Tibial artery (tissue), 4 donors: ENCODE data around the gene PIK3C2G.

Experiments
- DNase-seq, 2 donors: peaks; one replicate each; pipeline ENCODE4 v3.0.0-alpha.2; 2019
- H3K27ac ChIP-seq, 2 donors: fragments of 200-600 bp; sonication (generic) in 1 of 2; 1 replicate in 1 of 2; 2 replicates in 1 of 2; pipeline ENCODE4 v1.5.1; 2018 to 2019; ENCODE audit warnings: mild to moderate bottlenecking in 1 of 2
- H3K27me3 ChIP-seq, 2 donors: fragments of 200-600 bp; sonication (generic) in 1 of 2; one replicate each; pipeline versions ENCODE4 v1.5.1 to v1.6.0; 2016 to 2019
- H3K36me3 ChIP-seq, 3 donors: fragments of 200-600 bp; sonication (generic) in 2 of 3; one replicate each; pipeline ENCODE4 v1.5.1; 2016 to 2019; ENCODE audit warnings: mild to moderate bottlenecking in 2 of 3
- H3K4me1 ChIP-seq, 4 donors: fragments of 200-600 bp; sonication (generic) in 2 of 4; 1 replicate in 3 of 4; 2 replicates in 1 of 4; pipeline ENCODE4 v1.5.1; 2016 to 2019
- H3K4me3 ChIP-seq, 2 donors: fragments of 200-600 bp; sonication (generic) in 1 of 2; 1 replicate in 1 of 2; 2 replicates in 1 of 2; pipeline ENCODE4 v1.5.1; 2018 to 2019; ENCODE audit warnings: mild to moderate bottlenecking in 2 of 2
- H3K9me3 ChIP-seq, 3 donors: fragments of 200-600 bp; sonication (generic) in 1 of 3; one replicate each; pipeline ENCODE4 v1.5.1; 2016 to 2019
- intact Hi-C: fragments of 100-400 bp; cut with DNase I; formaldehyde crosslinking; loops from one replicate; pipeline ENCODE4 v1.15.0; 2023; ENCODE audit warnings: low total_unique reads
- TF ChIP-seq, protein P1 (sequence below), 2 experiments: fragments of 200-600 bp in 1 of 2; fragments of 450-650 bp in 1 of 2; IDR thresholded peaks; one replicate each; pipeline ENCODE4 v1.5.1; 2017 to 2019; ENCODE audit warnings: antibody characterized with exemption in 2 of 2, mild to moderate bottlenecking in 1 of 2, moderate library complexity in 1 of 2

PIK3C2G gene

GRCh38 chr12:18620986-18621385 is 359.7 kb downstream of the PIK3C2G start:
- H3K27me3 ChIP-seq: no peaks in the 10 kb centered on the region
- no peak overlapping the region for H3K27ac ChIP-seq
- H3K36me3 ChIP-seq: no peaks in the 10 kb centered on the region
- intact Hi-C loops: no loop called here
- no peak overlapping the region for H3K4me3 ChIP-seq
- TF ChIP-seq, protein P1, sequence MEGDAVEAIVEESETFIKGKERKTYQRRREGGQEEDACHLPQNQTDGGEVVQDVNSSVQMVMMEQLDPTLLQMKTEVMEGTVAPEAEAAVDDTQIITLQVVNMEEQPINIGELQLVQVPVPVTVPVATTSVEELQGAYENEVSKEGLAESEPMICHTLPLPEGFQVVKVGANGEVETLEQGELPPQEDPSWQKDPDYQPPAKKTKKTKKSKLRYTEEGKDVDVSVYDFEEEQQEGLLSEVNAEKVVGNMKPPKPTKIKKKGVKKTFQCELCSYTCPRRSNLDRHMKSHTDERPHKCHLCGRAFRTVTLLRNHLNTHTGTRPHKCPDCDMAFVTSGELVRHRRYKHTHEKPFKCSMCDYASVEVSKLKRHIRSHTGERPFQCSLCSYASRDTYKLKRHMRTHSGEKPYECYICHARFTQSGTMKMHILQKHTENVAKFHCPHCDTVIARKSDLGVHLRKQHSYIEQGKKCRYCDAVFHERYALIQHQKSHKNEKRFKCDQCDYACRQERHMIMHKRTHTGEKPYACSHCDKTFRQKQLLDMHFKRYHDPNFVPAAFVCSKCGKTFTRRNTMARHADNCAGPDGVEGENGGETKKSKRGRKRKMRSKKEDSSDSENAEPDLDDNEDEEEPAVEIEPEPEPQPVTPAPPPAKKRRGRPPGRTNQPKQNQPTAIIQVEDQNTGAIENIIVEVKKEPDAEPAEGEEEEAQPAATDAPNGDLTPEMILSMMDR (IDR thresholded peaks at IDR 0.05): no peak
- H3K9me3 ChIP-seq: no peaks in the 10 kb centered on the region
- DNase-seq: no peak
- H3K4me1 ChIP-seq: no peaks in the 10 kb centered on the region

DNA sequence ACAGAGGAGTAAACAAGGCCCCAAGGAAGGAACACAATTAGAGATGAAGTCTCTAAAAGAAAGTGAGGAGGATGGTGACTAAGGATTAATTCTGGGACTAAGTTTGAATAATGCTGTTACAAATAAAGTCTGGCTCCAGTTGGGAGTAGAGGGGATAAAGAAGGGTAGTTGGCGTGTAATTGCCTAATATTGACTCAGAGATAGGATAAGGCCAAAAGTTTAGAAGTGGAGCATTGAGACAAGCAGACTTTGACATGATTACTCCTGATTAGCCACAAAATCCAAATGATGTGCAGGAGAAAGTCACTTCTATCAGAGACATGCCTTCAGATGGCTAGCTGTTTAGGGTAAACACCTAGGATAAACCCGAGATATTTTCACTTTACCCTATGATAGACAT is 368.1 kb downstream of the PIK3C2G start:
- TF ChIP-seq, protein P1 (IDR thresholded peaks at IDR 0.05): no peak
- Histone ChIP-seq H3K4me1 (no peaks in the 10 kb centered on the region), H3K36me3 (no peaks in the 10 kb centered on the region), H3K4me3 (no peak overlapping the region), H3K27ac (no peak overlapping the region), H3K9me3 (peaks cover 0 to 11% (median 0%) of the 10 kb centered on the region in 3 donors), H3K27me3 (no peaks in the 10 kb centered on the region)
- intact Hi-C loops: no loop called here
- no peak for DNase-seq

DNA sequence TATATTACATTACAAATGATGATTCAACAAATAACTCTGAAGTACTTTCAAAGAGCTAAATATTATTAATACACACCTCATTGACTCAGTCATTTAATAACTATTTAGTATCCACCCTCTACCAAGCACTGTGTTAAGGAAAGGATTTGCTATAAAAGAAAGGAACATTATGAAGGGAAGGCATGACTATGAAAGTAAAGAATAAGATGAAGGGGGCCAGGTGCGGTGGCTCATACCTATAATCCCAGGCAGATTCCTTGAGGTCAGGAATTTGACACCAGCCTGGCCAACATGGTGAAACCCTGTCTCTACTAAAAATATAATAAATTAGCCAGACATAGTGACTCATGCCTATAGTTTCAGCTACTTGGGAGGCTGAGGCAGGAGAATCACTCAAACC is 368.6 kb downstream of the PIK3C2G start:
- TF ChIP-seq, protein P1 (IDR thresholded peaks at IDR 0.05): no peak
- Histone ChIP-seq H3K4me1 (no peaks in the 10 kb centered on the region), H3K4me3 (no peak overlapping the region), H3K27ac (no peak overlapping the region), H3K9me3 (peaks cover 0 to 11% (median 0%) of the 10 kb centered on the region in 3 donors), H3K27me3 (no peaks in the 10 kb centered on the region), H3K36me3 (no peaks in the 10 kb centered on the region)
- intact Hi-C loops: no loop called here
- DNase-seq: no peak

DNA sequence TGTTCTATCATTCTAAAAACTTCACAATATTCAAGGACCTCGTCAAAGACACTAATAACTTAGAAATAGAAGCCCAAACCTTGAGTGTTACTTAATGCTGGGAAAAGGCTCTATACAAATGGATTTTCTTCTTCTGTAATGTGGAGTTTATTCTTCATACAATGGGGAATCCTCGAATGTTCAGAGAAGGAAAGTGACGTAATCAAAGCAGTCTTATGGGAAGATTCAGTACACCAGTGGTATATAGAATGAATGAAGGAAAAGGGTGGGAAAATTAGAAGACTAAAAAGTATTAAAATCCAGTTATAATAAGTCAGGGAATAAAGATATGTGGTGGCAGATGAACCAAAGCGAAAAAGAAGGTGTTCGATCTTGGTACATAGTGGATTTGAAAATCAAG is 370.0 kb downstream of the PIK3C2G start:
- H3K27me3 ChIP-seq: no peaks in the 10 kb centered on the region
- no peak overlapping the region for H3K27ac ChIP-seq
- intact Hi-C loops: no loop called here
- TF ChIP-seq, protein P1 (IDR thresholded peaks at IDR 0.05): no peak
- peaks cover 0 to 11% (median 0%) of the 10 kb centered on the region in 3 donors for H3K9me3 ChIP-seq
- no peak overlapping the region for H3K4me3 ChIP-seq
- H3K4me1 ChIP-seq: no peaks in the 10 kb centered on the region
- no peak for DNase-seq
- no peaks in the 10 kb centered on the region for H3K36me3 ChIP-seq

DNA sequence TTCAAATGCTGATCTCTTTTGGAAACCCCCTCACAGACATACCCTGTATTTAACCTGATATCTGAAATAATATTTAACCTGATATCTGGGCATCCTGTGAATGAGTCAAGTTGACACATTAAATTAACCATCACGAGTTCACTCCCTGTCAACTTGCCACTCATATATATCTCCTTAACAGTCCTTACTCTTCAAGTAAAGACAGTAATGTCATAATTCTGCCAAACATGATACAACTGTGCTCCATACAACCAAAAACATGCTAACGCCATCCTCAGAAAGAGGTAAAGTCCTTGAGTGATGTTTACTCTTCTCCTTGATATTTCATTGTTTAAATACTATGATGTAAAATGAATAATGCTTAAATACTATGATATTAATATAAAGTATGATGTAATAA is 371.5 kb downstream of the PIK3C2G start:
- TF ChIP-seq, protein P1 (IDR thresholded peaks at IDR 0.05): no peak
- Histone ChIP-seq H3K4me3 (no peak overlapping the region), H3K9me3 (no peaks in the 10 kb centered on the region), H3K36me3 (no peaks in the 10 kb centered on the region), H3K27me3 (no peaks in the 10 kb centered on the region), H3K4me1 (no peaks in the 10 kb centered on the region), H3K27ac (no peak overlapping the region)
- no peak for DNase-seq
- intact Hi-C loops: no loop called here

- no peaks in the 10 kb centered on the region for H3K27me3 ChIP-seq
- TF ChIP-seq, protein P1 (IDR thresholded peaks at IDR 0.05): no peak
- intact Hi-C loops: no loop called here
- H3K27ac ChIP-seq: no peak overlapping the region
- H3K4me3 ChIP-seq: no peak overlapping the region
- no peaks in the 10 kb centered on the region for H3K4me1 ChIP-seq
- no peaks in the 10 kb centered on the region for H3K9me3 ChIP-seq
- no peak for DNase-seq
- H3K36me3 ChIP-seq: no peaks in the 10 kb centered on the region
Measured at GRCh38 chr12:18634382-18634781, 373.1 kb downstream of the PIK3C2G start.
